Measurements from ENCODE around the gene FBXW12.

Gene FBXW12

DNA sequence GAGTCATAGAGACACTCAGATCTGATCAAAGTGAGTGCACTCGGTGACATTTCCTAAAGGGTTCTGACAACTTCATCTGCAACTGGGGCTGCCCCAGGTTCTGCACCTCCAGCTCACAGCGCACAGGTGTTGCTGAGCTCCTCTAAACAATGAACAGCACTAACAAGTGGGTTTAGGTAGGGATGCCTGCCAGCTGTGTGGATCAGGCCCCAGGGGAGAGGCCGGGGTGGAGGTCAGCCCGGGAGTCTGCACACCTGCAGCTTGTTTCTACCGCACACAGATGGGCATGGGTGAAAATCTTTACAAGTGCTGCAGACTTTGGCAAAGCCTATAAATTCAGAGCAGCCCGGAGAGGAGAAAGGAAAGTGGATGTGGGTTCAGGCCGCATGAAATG is 355 bp downstream of the FBXW12 start:
- TF ChIP-seq Cebpa-rat (IDR thresholded peaks at IDR 0.05), result no peak
- Histone ChIP-seq H3K4me2 (no peak overlapping the region), H3K9me3 (no peaks in the 10 kb centered on the region), H3K4me3 (no peak overlapping the region), H3K4me1 (no peaks in the 10 kb centered on the region), H3K27me3 (no peaks in the 10 kb centered on the region), H3K9ac (no peak overlapping the region), H3K36me3 (no peaks in the 10 kb centered on the region), H3K27ac (no peak overlapping the region), H4K20me1 (no peaks in the 10 kb centered on the region)

DNA sequence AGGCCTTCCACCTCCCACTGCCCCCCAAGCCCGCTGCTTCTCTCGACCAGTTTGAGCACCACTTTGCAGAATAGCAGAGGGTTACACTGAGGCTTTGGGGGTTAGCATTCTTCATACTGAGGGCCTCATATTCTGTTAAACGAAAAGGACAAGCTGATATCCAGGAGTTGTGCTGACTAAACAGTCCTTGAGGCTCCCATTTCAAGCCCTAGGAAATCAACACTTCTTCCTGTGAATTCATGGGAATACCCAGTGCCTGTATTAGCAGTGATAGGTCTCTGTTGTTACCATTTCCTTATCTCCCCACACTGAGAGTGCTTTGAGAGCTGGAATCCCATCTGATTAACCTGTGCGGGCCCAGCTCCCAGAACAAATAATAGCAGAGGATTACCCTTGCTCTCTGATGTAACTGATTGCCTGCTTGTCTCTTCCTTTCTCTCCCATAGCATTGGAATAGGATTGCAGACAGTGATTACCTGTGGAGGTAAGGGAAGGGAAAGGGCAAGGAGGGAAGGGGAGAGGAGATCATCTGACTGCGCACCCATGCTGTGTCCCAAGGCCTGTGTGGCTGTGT is 930 bp downstream of the FBXW12 start:
- H3K27ac ChIP-seq, result no peak overlapping the region
- no peaks in the 10 kb centered on the region for H3K27me3 ChIP-seq
- no peaks in the 10 kb centered on the region for H3K36me3 ChIP-seq
- no peak overlapping the region for H3K9ac ChIP-seq
- no peaks in the 10 kb centered on the region for H3K4me1 ChIP-seq
- no peaks in the 10 kb centered on the region for H3K9me3 ChIP-seq
- no peak for TF ChIP-seq Cebpa-rat (IDR thresholded peaks at IDR 0.05)
- no peaks in the 10 kb centered on the region for H4K20me1 ChIP-seq
- no peak overlapping the region for H3K4me2 ChIP-seq
- H3K4me3 ChIP-seq, result no peak overlapping the region

DNA sequence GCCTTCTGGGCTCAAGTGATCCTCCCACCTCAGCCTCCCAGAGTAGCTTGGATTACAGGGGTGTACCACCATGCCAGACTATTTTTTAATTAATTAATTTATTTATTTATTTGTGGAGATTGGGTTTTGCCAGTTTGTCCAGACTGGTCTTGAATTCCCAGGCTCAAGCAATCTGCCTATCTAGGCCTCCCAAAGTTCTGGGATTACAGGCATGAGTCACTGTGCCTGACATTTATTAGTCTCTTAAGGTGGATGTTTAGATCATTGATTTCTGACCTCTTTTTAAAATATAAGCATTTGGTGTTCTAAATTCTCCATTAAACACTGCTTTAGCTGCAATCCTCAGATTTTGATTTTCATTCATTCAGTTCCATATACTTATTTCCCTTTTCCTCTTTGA is 15.6 kb downstream of the FBXW12 start:
- no peak overlapping the region for H3K4me2 ChIP-seq
- H3K9ac ChIP-seq, result no peak overlapping the region
- peaks cover 5% of the 10 kb centered on the region for H3K9me3 ChIP-seq
- H3K27me3 ChIP-seq, result no peaks in the 10 kb centered on the region
- TF ChIP-seq Cebpa-rat (IDR thresholded peaks at IDR 0.05), result no peak
- no peak overlapping the region for H3K27ac ChIP-seq
- H4K20me1 ChIP-seq, result no peaks in the 10 kb centered on the region
- H3K36me3 ChIP-seq, result no peaks in the 10 kb centered on the region
- no peak overlapping the region for H3K4me3 ChIP-seq
- H3K4me1 ChIP-seq, result no peaks in the 10 kb centered on the region

DNA sequence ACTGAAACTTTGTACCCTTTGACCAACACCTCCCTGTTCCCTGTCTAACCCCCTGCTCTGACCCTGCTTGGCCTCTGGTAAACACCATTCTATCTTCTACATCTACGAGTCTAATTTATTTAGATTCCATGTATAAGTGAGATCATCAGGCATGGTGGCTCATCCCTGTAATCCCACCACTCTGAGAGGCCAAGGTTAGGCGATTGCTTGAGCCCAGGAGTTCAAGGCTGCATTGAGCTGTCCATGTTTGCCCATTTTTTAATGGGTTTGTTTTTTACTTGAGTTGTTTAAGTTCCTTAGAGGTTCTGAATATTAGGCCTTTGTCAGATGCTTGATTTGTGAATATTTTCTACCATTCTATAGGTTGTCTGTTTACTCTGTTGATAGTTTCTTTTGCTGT is 16.9 kb downstream of the FBXW12 start:
- no peaks in the 10 kb centered on the region for H4K20me1 ChIP-seq
- H3K27me3 ChIP-seq, result no peaks in the 10 kb centered on the region
- H3K27ac ChIP-seq, result no peak overlapping the region
- no peaks in the 10 kb centered on the region for H3K4me1 ChIP-seq
- no peaks in the 10 kb centered on the region for H3K36me3 ChIP-seq
- H3K9me3 ChIP-seq, result peaks cover 5% of the 10 kb centered on the region
- no peak overlapping the region for H3K4me2 ChIP-seq
- no peak overlapping the region for H3K9ac ChIP-seq
- no peak overlapping the region for H3K4me3 ChIP-seq
- no peak for TF ChIP-seq Cebpa-rat (IDR thresholded peaks at IDR 0.05)

DNA sequence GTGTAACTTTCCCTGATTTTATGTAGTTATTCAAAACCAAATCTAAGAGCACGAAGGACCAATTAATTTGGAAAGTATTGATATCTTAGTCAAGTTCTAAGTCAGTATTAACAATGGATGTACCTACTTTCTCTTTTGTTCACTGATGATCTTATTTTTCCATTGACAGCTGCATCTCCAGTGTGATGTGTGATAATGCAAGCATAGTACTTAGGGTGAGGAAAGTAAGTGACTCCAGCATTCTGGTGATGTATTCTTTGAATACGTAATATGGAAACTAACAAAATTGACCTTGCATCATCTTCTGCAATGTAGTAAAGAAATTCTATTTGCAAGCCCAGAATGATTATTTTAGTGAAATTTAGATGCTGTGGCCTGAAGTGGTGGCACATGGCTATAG is 22.4 kb downstream of the FBXW12 start:
- no peak overlapping the region for H3K9ac ChIP-seq
- TF ChIP-seq Cebpa-rat (IDR thresholded peaks at IDR 0.05), result no peak
- H3K4me3 ChIP-seq, result no peak overlapping the region

DNA sequence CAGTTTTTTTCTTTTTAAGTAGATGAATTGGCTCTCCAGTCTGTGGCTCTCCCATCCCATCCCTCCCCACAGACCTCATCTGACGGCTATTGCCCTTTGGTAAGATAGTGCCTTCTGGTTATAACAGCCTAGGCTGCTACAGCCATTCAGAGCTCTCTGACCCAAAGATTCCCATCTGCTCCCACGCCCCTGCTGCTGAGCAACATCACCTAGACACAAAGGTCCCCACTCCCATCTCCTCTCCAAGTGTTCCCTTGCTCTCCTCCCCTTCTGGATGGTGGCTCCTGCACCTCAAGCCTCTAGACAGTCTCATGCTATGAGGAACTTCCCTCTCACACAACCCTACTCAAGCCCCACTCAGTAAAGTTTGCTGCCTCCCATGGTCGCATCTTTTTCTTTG is 23.7 kb downstream of the FBXW12 start:
- H3K9ac ChIP-seq, result no peak overlapping the region
- H3K27ac ChIP-seq, result no peak overlapping the region
- no peaks in the 10 kb centered on the region for H3K36me3 ChIP-seq
- TF ChIP-seq Cebpa-rat (IDR thresholded peaks at IDR 0.05), result no peak
- no peak overlapping the region for H3K4me2 ChIP-seq
- H3K4me3 ChIP-seq, result no peak overlapping the region
- H3K9me3 ChIP-seq, result no peaks in the 10 kb centered on the region
- no peaks in the 10 kb centered on the region for H4K20me1 ChIP-seq
- no peaks in the 10 kb centered on the region for H3K27me3 ChIP-seq
- H3K4me1 ChIP-seq, result no peaks in the 10 kb centered on the region

More for the DNA sequence above, 22.4 kb downstream of the FBXW12 start:
- Histone ChIP-seq H3K36me3 (no peaks in the 10 kb centered on the region), H3K4me2 (no peak overlapping the region), H3K27ac (no peak overlapping the region), H3K4me1 (no peaks in the 10 kb centered on the region), H4K20me1 (no peaks in the 10 kb centered on the region), H3K27me3 (no peaks in the 10 kb centered on the region), H3K9me3 (no peaks in the 10 kb centered on the region)

DNA sequence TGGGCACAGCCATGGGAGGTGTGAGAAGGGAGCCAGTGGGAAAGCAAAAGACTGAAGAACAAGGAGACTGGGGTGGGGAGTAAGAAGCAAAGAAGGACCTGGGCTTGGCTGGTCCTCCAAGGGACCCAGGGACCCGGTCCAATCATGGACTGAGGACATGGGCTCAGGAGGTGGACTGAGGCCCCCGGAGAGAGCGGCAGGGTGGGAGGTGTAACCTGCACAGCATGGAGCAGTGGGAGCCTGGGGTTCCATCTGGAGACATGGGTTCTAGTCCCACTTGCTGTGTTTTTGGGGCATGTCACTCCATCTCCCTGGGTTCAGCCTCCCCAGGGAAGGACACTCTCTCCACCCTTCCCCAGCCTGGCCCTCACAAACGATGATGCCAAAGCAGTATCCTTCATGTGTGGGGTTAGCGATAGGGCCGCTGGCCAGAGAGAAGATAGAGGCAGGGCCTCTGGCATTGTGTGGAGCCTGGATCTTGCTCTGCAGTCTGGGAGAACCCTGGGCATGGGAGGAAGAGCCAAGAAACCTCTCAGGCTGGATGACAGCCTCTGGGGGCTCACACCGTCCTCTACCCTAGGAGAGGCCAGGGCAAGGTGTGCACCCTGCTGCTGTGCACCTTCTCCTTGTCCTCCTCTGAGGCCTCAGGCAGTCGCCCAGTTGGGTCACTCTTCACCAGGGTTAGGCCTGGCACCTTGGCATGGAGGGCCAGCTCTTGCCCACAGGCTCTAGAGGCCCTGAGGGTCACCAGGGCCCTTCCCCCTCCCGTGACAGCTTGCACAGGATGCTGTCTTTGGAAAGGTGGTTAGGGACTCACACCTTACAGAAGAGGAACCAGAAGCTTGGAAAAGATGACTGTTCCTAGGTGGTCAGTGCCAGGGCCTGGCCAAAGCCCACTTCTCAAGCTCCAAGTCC is 26.0 kb downstream of the FBXW12 start:
- H4K20me1 ChIP-seq, result 0 out of 2 replicates have a peak, but pooled peaks cover under 1% of the 10 kb centered on the region
- no peaks in the 10 kb centered on the region for H3K9me3 ChIP-seq
- H3K9ac ChIP-seq, result no peak overlapping the region
- peaks cover 16% of the 10 kb centered on the region for H3K36me3 ChIP-seq
- no peaks in the 10 kb centered on the region for H3K27me3 ChIP-seq
- H3K4me2 ChIP-seq, result no peak overlapping the region
- H3K27ac ChIP-seq, result no peak overlapping the region
- no peak for TF ChIP-seq Cebpa-rat (IDR thresholded peaks at IDR 0.05)
- no peak overlapping the region for H3K4me3 ChIP-seq
- H3K4me1 ChIP-seq, result no peaks in the 10 kb centered on the region

DNA sequence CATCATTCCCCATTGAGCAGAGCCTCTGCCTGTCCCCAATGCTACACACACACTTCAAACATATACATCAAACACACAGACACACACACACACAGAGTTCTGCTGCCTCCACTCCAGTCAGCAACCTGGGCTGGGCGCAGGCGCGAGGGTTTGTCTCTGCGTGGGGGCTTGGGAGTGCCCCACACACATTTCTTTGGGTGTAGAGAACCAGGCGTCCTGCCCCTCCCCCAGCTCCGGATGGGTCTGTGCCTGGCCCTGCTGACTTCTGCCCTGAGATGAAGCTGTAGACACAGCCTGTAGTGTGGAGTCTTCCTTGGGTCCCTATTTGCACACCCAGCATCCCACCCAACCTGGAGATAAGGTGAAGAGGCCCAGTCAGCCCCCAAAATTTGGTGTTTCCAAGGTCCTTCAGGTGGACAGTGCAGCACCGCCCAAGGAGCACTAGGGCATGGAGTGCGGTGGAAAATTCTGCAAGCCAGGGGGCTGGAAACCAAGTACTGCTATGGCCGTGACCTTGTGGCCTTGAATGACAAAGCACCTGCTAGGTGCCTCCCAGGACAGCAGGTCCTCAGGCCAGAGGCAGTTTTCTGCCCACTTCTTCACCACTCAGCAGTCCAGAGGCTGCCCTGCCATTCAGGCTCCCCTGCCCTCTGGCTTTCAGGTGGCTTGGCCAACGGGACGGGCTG is 26.8 kb downstream of the FBXW12 start:
- Histone ChIP-seq H3K9ac (no peak overlapping the region), H4K20me1 (0 out of 2 replicates have a peak, but pooled peaks cover 9% of the 10 kb centered on the region), H3K4me2 (no peak overlapping the region), H3K27me3 (no peaks in the 10 kb centered on the region), H3K4me1 (no peaks in the 10 kb centered on the region), H3K4me3 (no peak overlapping the region), H3K36me3 (peaks cover 24% of the 10 kb centered on the region), H3K9me3 (no peaks in the 10 kb centered on the region), H3K27ac (no peak overlapping the region)
- no peak for TF ChIP-seq Cebpa-rat (IDR thresholded peaks at IDR 0.05)

DNA sequence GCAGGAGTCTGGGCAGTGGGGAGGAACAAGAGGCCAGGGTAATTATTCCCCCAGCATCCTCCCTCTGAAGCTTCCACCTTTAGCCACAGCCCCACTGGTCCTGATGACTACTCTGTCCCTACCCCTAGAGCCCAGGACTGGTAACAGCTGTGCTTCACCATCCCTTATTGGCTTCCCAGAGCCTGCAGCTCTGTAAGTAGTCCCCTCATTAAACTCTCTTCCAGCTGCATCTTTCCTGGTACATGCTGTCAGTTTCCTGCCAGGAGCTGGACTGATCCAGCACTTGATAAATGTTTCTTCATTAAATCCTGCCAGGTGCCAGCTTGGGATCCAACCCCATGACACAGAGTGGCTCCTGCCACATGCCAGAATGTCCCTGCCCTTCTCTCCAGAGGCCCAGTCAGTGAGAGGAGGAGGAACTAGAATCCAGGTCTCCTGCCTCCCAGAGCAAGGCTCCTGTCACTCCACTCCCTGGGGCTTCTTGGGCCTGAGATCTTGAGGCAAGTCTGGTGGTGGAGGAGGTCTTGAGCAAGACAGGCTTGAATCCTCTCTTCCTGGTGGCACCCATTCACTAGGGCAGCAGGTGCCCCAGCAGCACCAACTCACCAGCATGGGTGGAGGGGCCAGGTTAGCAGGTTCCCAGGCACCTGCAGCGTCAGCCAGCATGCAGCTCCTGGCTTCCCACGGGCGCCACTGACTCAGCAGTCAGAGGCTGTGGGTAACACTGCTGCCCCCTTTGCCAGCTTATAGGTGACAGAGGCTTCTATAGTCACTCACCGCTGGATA is 27.6 kb downstream of the FBXW12 start:
- H3K36me3 ChIP-seq, result peaks cover 32% of the 10 kb centered on the region

More for the DNA sequence above, 27.6 kb downstream of the FBXW12 start:
- Histone ChIP-seq H3K4me1 (no peaks in the 10 kb centered on the region), H4K20me1 (peaks cover 16% of the 10 kb centered on the region; the same call in 1 of the 2 replicates), H3K9ac (no peak overlapping the region), H3K4me3 (no peak overlapping the region), H3K27ac (no peak overlapping the region), H3K4me2 (no peak overlapping the region), H3K27me3 (no peaks in the 10 kb centered on the region), H3K9me3 (no peaks in the 10 kb centered on the region)
- no peak for TF ChIP-seq Cebpa-rat (IDR thresholded peaks at IDR 0.05)
